ENCODE results near the gene NTNG2.
"Not testable (repeated sequence)": the region's sequence is repeated elsewhere in the genome, so short reads cannot be mapped to it uniquely, and the experiment has no call there.

Gene NTNG2

GRCh38 chr9:132269704-132270516 lies 108.1 kb downstream of the NTNG2 start:
- DNase-seq, result not testable (repeated sequence)

DNA sequence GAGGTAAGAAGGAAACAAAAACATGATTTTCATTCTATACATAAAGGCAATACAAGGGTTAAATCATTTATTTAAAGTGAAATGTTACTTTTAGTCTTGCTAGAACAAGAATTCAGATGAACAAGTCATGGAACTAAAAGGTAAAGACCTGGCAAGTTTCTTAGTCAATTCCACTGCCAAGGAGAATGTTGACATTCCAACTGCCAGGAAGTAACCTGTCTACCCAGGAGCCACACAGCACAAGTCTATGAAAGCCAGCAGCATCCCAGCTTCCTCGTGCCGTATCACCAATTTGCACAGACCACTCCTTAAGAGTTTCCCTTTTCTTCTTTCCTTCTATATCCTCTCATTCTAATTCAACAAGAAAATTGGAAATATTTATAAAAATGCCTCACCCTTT lies 113.0 kb downstream of the NTNG2 start:
- no peak for DNase-seq

DNA sequence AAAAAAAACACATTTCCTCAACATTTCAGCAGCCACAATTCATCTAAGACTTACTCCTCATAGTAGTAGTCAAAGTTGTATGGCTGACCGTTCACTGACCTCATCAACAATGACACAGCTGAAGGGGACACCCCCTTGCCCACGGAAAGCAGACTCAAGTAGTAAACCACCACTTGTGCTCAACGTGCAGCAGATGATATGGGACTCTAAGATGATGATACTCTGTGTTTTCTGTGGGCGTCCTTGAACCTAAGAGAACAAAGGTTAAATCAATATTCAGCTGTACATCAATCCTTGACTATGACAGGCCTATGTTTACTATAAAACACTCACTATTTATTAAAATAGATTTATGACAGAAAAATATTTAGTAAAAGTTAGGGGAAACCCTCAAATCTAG lies 121.3 kb downstream of the NTNG2 start:
- DNase-seq, result no peak

DNA sequence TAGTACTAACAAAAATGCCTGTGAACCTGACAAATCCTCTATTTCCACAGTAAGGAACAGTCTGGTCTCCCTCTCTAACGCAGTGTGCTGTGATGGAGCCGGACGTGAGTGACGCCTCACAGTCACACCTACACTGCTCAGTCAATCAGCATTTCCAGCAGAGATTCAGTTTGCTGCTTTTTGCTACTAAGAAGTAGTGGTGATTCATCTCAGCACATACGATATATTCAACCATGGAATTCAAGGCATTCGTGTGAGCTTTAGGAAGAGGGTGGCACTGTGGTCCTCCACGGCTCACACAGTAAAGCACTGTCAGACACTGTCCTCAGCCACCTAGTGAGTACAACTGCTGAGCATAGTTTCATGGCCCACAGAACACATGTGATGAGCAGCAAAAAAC lies 122.0 kb downstream of the NTNG2 start:
- DNase-seq, result no peak

DNA sequence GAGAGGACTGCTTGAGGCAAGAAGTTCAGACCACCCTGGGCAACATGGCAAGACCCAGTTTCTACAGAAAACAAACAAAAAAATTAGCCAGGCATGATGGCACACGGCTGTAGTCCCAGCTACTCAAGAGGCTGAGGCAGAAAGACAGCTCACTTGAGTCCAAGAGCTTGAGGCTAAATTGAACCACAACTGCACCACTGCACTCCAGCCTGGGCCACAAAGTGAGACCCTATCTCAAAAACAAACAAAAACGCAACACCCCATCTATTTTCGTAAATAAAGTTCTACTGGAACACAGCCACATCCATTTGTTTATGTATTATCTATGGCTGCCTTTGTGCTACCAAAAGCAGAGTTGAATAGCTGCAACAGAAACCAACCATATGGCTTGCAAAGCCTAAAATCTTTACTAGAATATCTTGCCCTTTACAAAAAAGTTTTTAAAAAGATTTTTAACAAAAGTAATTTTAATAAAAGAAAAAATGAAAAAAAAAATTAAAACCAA lies 125.5 kb downstream of the NTNG2 start:
- DNase-seq, result no peak

DNA sequence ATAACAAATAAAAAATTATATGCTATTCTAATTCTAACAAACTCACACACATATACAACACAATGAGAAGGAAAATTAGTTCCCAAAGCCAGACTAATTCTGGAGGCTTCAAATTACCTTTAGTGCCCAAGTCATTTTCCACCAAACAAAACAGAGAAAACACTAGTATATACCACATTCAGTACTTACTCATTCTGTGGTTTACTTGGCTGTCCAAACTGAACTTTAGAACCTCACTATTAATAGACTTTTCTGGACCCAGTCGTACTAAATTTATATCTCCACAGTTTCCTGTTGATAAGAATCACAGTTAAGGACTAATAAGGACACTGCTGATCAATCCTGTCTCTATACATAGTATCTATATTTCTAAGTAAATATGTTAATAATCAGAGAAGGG lies 126.5 kb downstream of the NTNG2 start:
- DNase-seq, result no peak

GRCh38 chr9:132288966-132289365 lies 127.1 kb downstream of the NTNG2 start:
- no peak for DNase-seq

- DNase-seq, result no peak
Observed at GRCh38 chr9:132293145-132293721, 131.4 kb downstream of the NTNG2 start.
